GM18526 (cell line): ENCODE data around the gene GRK5.

Experiments
- POLR2A ChIP-seq: IDR thresholded peaks from 3 replicates; pipeline ENCODE4 v1.6.1; 2011; ENCODE audit not compliant: insufficient read length; ENCODE audit errors: extremely low read depth

The GRK5 gene

DNA sequence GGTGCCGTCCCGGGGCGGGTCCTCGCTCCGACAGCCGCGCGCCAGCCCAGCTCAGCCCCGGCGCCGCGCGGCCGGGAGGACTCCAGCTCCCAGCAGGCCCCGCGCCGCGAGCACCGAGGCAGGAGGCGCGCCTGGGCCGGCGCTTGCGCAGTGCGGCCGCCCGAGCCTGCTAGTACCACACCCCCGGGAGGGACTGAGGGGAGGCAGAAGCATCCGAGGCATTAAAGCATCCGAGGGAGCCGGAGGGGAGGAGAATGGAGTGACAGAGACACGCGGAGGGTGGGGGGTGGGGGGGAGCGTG lies at the start of gene GRK5:
GRK5 (plus strand) TSS at position 206 of the 301 bp plus-strand sequence. CDS start 347 bp downstream, outside the sequence.
- TF ChIP-seq POLR2A: no peak

DNA sequence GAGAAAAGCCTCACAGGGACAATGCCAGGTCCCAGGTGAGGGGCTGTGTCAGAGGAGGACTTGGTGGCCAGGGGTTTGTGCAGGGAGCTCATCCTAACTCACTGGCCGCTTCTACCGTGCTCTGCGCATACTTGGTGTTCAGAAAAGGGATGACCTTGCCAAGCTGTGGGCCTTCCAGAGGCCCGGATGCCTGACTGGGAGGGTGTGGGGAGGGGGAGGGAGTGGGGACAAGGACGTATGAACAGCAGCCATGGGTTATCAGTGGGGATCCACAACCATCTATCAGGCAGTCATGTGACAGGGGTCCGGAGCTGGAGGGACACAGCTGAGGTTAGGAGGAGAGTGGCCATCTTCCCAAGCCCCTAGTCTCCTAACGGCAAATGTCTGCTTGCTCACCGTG lies 48.0 kb upstream of the GRK5 start:
- no peak for TF ChIP-seq POLR2A

DNA sequence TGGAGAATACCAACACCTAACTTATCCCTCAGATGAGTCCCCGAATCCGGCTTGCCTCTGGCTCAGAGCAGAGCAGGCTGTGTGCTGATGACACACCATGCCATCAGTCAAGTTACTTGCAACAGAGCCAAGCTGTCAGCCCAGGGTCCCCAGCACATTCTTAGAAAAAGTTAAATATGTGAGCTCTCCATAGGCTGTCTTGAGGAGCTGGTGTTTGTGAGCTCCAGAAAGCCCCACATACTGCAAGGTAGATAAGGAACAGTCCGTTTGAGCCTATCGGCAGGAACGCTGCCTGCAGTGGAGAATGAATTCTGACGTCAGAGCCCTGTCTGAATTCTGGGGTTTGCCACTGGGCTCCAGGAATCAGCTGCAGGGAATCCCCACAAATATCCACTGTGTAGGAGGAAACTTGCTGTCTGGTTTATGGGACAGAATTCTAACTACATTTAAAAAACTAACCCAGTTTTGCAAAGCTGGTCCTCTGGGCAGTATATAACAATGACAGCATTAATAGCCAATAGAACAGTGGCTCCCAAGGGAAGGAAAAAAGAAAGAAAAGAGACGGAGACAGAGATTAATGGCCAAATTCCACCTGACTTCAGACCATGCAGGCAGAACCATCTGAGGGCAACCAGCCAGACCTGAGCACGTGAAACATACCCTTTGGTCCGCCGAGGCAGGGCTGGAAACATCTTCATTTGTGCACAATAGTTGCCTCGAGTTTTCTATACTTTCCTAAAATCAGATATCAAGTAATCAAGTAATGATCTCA lies 45.5 kb upstream of the GRK5 start:
- no peak for TF ChIP-seq POLR2A

DNA sequence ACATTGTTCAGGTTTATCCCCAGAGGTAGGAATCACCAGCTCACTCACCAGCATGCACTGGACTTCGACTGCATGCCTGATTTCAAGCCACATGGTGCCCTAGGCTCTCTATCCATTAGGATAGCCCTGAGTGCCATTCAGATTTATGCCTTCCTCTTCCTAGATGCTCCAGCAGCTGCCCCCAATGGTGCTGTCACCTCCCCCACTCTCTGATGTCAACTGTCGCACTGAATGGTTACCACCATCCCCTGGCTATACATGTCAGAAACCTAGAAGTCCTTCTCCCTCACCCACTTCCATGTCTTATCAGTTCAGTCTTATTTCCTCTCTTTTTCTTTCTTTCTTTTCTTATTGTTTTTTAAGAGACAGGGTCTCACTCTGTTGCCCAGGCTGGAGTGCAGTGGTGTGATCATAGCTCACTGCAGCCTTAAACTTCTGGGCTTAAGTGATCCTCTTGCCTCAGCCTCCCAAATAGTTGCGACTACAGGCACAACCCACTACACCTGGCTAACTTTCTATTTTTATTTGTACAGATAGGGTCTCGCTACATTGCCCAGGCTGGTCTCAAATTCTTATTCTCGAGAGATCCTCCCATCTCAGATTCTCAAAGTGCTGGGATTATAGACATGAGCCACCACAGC lies 44.8 kb upstream of the GRK5 start:
- no peak for TF ChIP-seq POLR2A

DNA sequence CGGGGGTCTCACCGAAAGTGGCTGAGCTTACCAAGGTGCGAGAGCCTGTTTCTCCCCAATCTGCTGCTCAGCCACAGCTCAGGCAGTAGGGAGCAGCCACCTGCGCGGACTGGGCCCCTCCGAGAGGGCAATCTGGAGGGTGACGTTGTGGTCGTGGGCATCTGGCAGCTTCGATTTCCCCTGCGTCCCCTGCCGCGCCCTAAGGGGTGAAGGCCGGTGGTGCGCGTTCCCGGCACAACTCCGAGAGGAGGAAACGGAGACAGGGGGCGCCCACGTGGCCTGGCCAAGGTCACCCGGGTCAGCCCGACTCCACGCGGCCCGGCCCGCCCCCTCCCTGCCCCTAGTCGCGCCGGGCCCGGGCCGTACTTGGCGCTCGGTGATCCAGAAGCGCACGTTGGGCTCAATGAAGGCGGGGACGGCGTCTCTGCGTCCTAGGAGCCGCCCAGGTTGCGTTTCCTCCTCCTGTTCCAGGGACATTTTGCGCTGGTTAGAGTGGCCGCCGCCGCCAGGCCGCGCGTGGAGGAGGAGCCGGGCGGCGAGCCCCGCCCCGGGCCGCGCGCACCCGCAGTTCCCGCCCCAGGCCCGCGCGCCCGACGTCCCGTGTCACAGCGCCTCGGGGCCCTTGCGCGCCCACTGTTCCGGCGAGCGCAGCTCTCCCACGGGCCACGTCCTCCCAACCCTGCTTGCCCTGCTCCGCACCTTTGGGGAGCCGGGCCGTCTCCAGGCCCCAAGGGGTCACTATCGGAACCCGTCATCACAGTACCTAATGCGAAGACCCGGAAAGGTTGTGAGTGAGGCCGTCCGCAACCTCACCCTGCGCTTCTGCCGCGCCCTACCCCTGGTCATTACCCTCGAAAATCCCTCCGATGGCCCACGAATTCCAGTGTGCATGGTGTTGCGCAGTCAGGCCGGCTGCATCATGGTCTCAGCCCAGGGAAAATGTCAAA lies 41.9 kb upstream of the GRK5 start, which contains the start of gene SFXN4:
SFXN4 (minus strand) TSS at position 544 of the 947 bp plus-strand sequence; CDS start at position 477, 67 bp downstream.
- peak; percentile 72 for TF ChIP-seq POLR2A

DNA sequence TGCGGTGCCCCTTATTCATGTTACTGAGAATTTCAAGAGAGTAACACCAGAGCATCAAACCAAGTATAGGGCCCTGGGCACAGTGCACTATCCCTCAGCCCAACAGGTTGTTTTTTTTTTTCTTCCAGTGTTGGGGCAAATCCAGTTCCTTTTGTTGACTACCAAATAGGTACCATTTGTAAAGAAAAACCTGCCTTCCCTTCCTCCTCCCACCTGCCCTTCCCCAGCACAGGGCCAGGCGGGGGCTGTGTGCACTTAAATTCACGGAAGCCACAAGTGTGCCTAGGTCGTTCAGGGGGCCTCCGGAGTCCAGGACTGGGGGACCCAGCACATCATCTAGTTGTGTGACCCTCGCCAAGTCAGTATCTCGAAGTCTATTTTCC lies 41.3 kb upstream of the GRK5 start:
- no peak for TF ChIP-seq POLR2A

DNA sequence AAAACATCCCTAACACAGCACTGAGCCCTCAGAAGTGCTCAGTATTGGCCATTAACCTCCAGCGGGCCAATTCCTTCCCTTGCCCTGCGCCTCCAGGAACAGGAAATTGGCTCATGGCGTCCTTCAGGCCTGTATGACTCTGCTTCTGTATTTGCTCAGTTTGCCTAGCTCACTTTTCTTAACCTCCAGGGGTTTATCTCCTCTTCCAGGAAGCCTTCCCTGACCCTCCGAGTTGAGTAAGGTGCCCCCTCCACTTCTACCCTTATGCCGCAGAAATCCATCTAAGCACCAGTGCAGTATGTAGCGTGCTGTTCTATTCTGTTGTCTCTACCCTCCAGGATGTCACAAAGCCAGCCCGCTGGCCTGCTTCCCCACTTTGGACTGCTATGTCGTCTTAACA lies 40.8 kb upstream of the GRK5 start:
- TF ChIP-seq POLR2A: no peak

DNA sequence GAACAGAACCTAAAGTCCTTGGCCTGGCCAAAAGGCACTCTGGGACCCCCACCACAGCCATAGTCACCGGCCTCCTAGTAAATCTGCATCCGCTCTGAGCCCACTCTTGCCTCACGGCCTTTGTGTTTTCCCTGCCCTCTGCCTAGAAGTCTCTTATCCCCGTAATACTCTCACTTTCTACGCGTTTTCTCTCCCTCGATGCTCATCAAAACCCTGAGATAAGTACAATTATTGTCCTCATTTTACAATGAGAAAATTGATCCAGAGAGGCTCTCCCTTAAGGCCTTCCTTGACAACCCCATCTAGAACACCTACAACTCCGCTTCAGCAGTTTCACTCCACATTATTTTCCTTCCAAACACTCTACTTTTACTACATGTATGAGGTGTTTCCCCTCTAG lies 40.3 kb upstream of the GRK5 start:
- no peak for TF ChIP-seq POLR2A

DNA sequence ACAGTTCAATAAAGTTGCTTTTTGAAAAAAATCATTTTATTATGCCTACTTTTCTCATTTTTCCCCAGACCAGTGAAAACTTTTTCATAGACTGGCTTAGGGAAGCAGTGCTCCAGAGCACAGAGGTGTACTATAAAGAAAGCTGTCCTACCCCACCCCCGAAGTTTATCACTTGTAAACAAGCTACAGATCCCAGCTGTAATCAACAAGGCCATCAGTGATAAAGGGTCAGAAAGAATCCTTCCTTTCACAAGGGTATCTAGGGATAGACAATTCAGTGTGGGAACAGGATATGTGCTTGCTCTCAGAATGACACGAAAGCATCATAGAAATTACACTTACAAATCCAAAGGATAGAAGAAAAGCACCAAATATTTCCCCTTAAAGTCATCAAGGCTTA lies 33.3 kb upstream of the GRK5 start:
- no peak for TF ChIP-seq POLR2A

DNA sequence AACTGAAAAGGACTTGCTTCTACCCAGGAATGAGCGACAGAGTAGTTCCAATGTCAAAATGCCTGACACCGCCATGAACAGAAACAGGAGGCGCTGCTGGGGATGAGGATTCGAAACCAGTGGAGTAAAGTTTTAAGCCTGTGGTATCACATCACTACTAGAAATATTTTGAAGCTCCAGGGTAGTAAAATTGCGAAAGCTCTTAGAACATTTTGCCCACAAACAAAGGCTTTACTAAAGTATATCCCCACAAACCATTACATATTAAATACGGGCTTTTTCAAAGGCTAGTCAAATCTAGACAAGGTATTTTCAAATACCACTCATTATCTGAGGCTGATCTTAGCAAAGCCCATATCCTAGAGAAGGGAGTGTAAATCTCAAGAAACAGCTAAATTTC lies 31.2 kb upstream of the GRK5 start:
- no peak for TF ChIP-seq POLR2A

DNA sequence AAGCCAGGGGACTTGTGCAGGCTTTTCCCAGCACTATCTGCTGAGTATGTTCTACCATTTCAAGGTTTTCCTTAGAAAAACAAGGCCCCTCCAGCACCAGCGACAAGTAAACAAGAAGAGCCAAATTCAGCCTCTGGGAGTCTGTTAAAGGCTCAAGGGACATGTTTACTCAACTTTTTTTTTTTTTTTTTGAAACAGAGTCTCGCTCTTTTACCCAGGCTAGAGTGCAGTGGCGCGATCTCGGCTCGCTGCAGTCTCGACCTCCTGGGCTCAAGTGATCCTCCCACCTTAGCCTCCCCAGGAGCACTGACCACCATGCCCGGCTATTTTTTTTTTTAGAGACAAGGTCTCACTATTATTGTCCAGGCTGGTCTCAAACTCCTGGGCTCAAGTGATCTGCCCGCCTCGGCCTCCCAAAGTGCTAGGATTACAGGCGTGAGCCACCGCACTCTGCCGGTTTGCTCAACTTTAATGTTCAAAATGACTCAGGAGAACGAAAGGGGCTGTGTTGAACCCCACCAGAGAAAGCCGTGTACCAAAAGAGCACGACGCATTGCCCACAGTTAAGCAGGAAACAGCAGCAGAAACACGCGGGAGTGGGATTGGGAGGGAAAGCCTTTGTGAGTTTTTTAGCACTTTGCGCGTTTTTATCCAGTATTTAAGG lies 29.5 kb upstream of the GRK5 start:
- no peak for TF ChIP-seq POLR2A

DNA sequence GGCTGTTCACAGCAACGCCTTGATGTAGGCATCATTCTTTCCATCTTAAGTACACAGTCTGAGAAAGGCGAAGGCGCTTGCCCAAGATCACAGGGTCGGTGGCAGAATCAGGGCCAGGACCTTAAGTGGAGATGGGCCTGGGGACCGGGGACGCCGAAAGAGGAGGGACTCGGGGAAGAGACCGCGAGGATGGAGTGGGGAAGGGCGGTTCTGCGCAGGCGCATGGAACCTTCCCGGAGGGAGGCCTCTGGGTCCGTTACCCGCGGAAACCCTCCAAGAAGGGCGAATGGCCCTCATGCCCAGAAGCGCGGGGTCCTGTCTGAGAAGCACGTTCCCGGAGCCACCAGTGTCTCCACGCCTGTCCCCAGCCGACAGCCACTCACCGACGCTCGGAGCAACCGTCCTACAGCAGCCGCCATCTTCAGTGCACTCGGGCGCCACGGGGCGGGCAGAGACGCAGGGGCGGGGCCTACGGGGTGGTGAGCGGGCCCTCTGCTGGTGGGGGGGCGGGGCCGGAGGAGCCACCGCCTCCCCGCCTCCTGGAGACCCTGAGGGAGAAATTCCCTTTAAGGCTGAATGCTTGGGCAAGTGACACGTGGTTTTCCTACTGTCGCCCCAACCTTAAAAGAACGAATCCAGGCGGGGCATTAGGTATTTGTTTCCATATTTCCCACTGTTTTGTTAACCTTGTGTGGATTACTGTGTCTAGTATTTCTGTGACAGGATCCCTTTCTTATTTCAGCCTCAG lies 28.8 kb upstream of the GRK5 start, which contains the start of gene PRDX3:
PRDX3 (minus strand) TSS at position 441 of the 748 bp plus-strand sequence; CDS start at position 419, 22 bp downstream.
- peak; percentile 95 for TF ChIP-seq POLR2A

DNA sequence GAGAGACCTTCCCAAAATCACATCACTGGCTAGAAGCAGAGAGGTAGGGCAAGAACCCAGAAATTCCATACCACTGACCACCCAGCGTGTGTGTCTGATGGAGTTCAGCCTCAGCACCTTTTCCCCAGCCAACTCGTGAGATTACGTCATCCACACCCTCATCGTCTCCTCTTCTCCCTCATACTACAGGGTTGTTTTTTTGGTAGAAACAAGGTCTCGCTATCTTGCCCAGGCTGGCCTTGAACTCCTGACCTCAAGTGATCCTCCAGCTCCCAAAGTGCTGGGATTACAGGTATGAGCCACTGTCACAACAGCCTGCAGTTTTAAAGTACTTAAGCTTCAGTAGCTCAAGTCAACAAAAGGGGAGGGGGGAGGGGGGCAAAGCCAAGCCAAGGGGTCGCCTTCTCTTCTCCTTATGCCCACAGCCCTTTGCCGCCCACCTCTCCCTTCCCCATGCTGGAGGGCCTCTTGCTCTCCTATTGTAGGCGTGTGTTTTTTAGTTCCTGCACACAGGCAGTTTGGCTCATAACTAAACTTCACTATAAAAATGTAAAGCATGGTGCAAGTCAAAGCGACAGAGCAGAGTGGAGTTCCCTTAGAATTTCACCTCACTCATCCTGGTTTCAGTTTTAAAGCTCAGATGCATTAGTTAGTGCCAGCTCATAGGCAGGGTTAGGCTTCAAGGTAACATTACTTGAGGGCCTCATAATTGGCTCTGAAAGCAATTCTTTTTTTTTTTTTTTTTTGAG lies 23.5 kb upstream of the GRK5 start:
- no peak for TF ChIP-seq POLR2A
